ENCODE results near the gene TNPO2.

Gene TNPO2

DNA sequence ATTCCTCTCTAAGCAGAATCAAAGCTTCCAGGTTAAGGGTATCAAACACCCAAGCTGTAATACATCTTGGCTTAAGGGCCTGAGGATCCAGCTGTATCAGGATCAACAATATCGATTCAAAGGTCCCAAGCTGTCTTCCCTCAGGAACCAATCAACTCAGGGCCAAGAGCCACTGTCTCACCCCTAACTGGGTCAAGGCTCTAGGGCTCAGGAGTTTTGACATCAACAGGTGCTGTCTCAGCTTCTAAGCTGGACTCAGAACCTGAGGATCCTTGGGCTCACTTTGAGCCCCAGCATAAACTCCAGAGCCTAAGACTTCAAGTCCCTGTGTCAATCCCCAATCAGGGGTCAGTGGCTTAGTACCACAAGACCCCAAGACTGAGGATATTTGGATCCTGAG, 28.2 kb downstream of the TNPO2 start:
- Histone ChIP-seq H3K27me3 (ENCODE audit: insufficient read depth, poor library complexity, severe bottlenecking) (no peaks in the 10 kb centered on the region), H3K27ac (replicated peaks) (peak overlapping the region; percentile 34), H3K4me3 (replicated peaks; ENCODE audit: insufficient read depth, low read length) (peak overlapping the region; percentile 97)
- DNase-seq (ENCODE audit: low read depth in 1 of 2, low spot score in 1 of 2) = no peak
- TF ChIP-seq CTCF (IDR thresholded peaks at IDR 0.05; ENCODE audit: insufficient read depth, low read length) (no peak), POLR2AphosphoS5 (IDR thresholded peaks at IDR 0.05; ENCODE audit: low read depth) (no peak), REST (IDR thresholded peaks at IDR 0.05; ENCODE audit: insufficient replicate concordance, low read depth) (no peak), SPI1 (IDR thresholded peaks at IDR 0.05; ENCODE audit: borderline replicate concordance, low read depth) (no peak), GABPA (IDR thresholded peaks at IDR 0.05; ENCODE audit: low read depth) (no peak)

GRCh38 chr19:12695096-12695495, 28.6 kb downstream of the TNPO2 start:
- no peak overlapping the region for H3K4me3 ChIP-seq (replicated peaks; ENCODE audit: insufficient read depth, low read length)
- TF ChIP-seq SPI1 (IDR thresholded peaks at IDR 0.05; ENCODE audit: borderline replicate concordance, low read depth) = no peak
- TF ChIP-seq GABPA (IDR thresholded peaks at IDR 0.05; ENCODE audit: low read depth) = no peak
- TF ChIP-seq CTCF (IDR thresholded peaks at IDR 0.05; ENCODE audit: insufficient read depth, low read length) = no peak
- no peak for TF ChIP-seq POLR2AphosphoS5 (IDR thresholded peaks at IDR 0.05; ENCODE audit: low read depth)
- TF ChIP-seq REST (IDR thresholded peaks at IDR 0.05; ENCODE audit: insufficient replicate concordance, low read depth) = no peak
- no peaks in the 10 kb centered on the region for H3K27me3 ChIP-seq (ENCODE audit: insufficient read depth, poor library complexity, severe bottlenecking)
- no peak overlapping the region for H3K27ac ChIP-seq (replicated peaks)
- DNase-seq (ENCODE audit: low read depth in 1 of 2, low spot score in 1 of 2) = no peak

DNA sequence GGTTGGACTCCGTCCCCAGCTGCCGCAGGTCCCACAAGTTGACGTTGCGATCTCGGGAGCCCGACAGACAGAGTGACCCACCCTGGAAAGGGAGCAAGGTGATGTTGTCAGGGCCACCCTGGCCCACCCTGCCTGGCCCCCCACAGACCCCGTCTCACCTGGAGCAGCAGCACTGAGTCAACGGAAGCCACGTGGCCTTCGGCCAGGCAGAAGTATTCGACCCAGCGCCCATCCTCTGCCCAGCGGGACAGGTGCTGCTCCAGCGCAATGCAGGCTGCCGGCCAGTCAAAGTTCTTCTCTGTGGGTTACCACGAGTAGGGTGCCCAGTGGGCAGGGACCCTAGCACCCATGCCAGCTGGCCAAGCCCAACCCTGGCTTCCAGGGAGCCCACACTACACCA, 29.1 kb downstream of the TNPO2 start:
- no peaks in the 10 kb centered on the region for H3K27me3 ChIP-seq (ENCODE audit: insufficient read depth, poor library complexity, severe bottlenecking)
- TF ChIP-seq REST (IDR thresholded peaks at IDR 0.05; ENCODE audit: insufficient replicate concordance, low read depth) = no peak
- TF ChIP-seq GABPA (IDR thresholded peaks at IDR 0.05; ENCODE audit: low read depth) = no peak
- TF ChIP-seq POLR2AphosphoS5 (IDR thresholded peaks at IDR 0.05; ENCODE audit: low read depth) = no peak
- no peak for TF ChIP-seq CTCF (IDR thresholded peaks at IDR 0.05; ENCODE audit: insufficient read depth, low read length)
- TF ChIP-seq SPI1 (IDR thresholded peaks at IDR 0.05; ENCODE audit: borderline replicate concordance, low read depth) = no peak
- DNase-seq (ENCODE audit: low read depth in 1 of 2, low spot score in 1 of 2) = no peak
- H3K4me3 ChIP-seq (replicated peaks; ENCODE audit: insufficient read depth, low read length) = no peak overlapping the region
- no peak overlapping the region for H3K27ac ChIP-seq (replicated peaks)
